B cell (primary cell): ENCODE data around the gene SMC4. TPM values are rescaled to one million over a fixed set of nuclear protein-coding genes. Genes with fewer than 3 reads are reported as not detected.

Source experiments
- ATAC-seq: fragments of 200-7000 bp; cut with Tn5 transposase; one replicate; pipeline ENCODE4 v1.10.0; 2021; ENCODE audit warnings: low read depth, mild to moderate bottlenecking, moderate number of reproducible peaks, moderate library complexity
- CTCF ChIA-PET: fragments of 350-600 bp; sonication (Branson Sonifier 250); formaldehyde crosslinking; loops from one replicate; lab custom pipeline; 2021; ENCODE audit warnings: antibody characterized with exemption, inconsistent platforms; lab: Charles Lee
- POLR2A ChIA-PET: fragments of 350-600 bp; sonication (Branson Sonifier 250); formaldehyde crosslinking; loops from one replicate; lab custom pipeline; 2021; ENCODE audit warnings: antibody characterized with exemption; lab: Charles Lee
- DNase-seq: peaks from one replicate; pipeline ENCODE4 v3.0.0; 2013
- H2AFZ ChIP-seq: 2 replicates; pipeline ENCODE4 v1.6.1; 2012; ENCODE audit warnings: mild to moderate bottlenecking, low read depth, low read length; ENCODE audit not compliant: insufficient read depth, poor library complexity, severe bottlenecking
- H3K27ac ChIP-seq, 2 donors: 1 replicate in 1 of 2; 2 replicates in 1 of 2; pipeline ENCODE4 v1.5.1; 2012 to 2013; ENCODE audit warnings: low read length in 2 of 2, mild to moderate bottlenecking in 2 of 2, moderate library complexity in 1 of 2
- H3K27me3 ChIP-seq, 4 experiments: fragments of 200-600 bp in 1 of 4; sonication (generic) in 1 of 4; replicated peaks in 1 of 4; 1 replicate in 2 of 4; 2 replicates in 2 of 4; pipeline versions ENCODE4 v1.6.1 to v1.7.0; 2013 to 2016; ENCODE audit warnings: low read length in 3 of 4, mild to moderate bottlenecking in 2 of 4, mixed read lengths in 1 of 4, moderate library complexity in 1 of 4; ENCODE audit not compliant: insufficient read depth in 4 of 4, control insufficient read depth in 3 of 4; ENCODE audit errors: control extremely low read depth in 1 of 4
- H3K36me3 ChIP-seq, 2 experiments: replicated peaks in 1 of 2; 1 replicate in 1 of 2; 2 replicates in 1 of 2; pipeline versions ENCODE4 v1.6.1 to v1.7.1; 2013; ENCODE audit warnings: low read length in 1 of 2; ENCODE audit not compliant: insufficient read depth in 2 of 2, control insufficient read depth in 1 of 2; ENCODE audit errors: control extremely low read depth in 1 of 2, extremely low read depth in 1 of 2
- H3K4me1 ChIP-seq, 2 donors: fragments of 200-600 bp in 1 of 2; sonication (generic) in 1 of 2; 1 replicate in 1 of 2; 2 replicates in 1 of 2; pipeline versions ENCODE4 v1.5.1 to v1.6.1; 2013 to 2017; ENCODE audit warnings: low read length in 2 of 2; ENCODE audit not compliant: control insufficient read depth in 2 of 2, insufficient read depth in 2 of 2
- H3K4me2 ChIP-seq: replicated peaks from 2 replicates; pipeline ENCODE3; 2012; ENCODE audit warnings: mild to moderate bottlenecking, low read depth, low read length; ENCODE audit not compliant: poor library complexity, severe bottlenecking
- H3K4me3 ChIP-seq, 5 experiments: fragments of 200-600 bp in 1 of 5; sonication (generic) in 1 of 5; 1 replicate in 3 of 5; 2 replicates in 2 of 5; pipeline versions ENCODE4 v1.5.1 to v1.7.0; 2011 to 2016; ENCODE audit warnings: low read length in 4 of 5, mild to moderate bottlenecking in 4 of 5, low read depth in 2 of 5, control low read depth in 1 of 5, moderate library complexity in 1 of 5; ENCODE audit not compliant: insufficient read depth in 1 of 5; ENCODE audit errors: control extremely low read depth in 1 of 5, extremely low read depth in 1 of 5
- H3K79me2 ChIP-seq: fragments of 200-600 bp; sonication (generic); one replicate; pipeline ENCODE4 v1.6.0; 2016; ENCODE audit warnings: low read length; ENCODE audit not compliant: control insufficient read depth, insufficient read depth
- H3K9ac ChIP-seq: fragments of 200-600 bp; sonication (generic); 2 replicates; pipeline ENCODE4 v1.6.1; 2017; ENCODE audit warnings: mild to moderate bottlenecking, low read length, moderate library complexity
- H3K9me3 ChIP-seq, 3 donors: one replicate each; pipeline versions ENCODE4 v1.6.1 to v1.7.1; 2013; ENCODE audit warnings: low read length in 2 of 3; ENCODE audit not compliant: control insufficient read depth in 2 of 3, insufficient read depth in 1 of 3; ENCODE audit errors: control extremely low read depth in 1 of 3
- H4K20me1 ChIP-seq: 2 replicates; pipeline ENCODE4 v1.6.0; 2012; ENCODE audit warnings: mild to moderate bottlenecking, low read length; ENCODE audit not compliant: insufficient read depth, control insufficient read depth, poor library complexity, severe bottlenecking
- H3K27ac Mint-ChIP-seq: one replicate; pipeline ENCODE4 v1.8.0; 2021; ENCODE audit warnings: mixed read lengths
- H3K27me3 Mint-ChIP-seq: one replicate; pipeline ENCODE4 v1.8.0; 2021; ENCODE audit warnings: mixed read lengths
- H3K4me1 Mint-ChIP-seq: one replicate; pipeline ENCODE4 v1.8.0; 2021; ENCODE audit warnings: mixed read lengths
- H3K4me3 Mint-ChIP-seq: one replicate; pipeline ENCODE4 v1.8.0; 2021; ENCODE audit warnings: mixed read lengths
- H3K9me3 Mint-ChIP-seq: one replicate; pipeline ENCODE4 v1.8.0; 2022; ENCODE audit warnings: mixed read lengths; ENCODE audit not compliant: insufficient read depth
- EZH2 ChIP-seq: IDR thresholded peaks from 2 replicates; pipeline ENCODE4 v1.6.1; 2012; ENCODE audit warnings: borderline replicate concordance, low read depth, mild to moderate bottlenecking, moderate library complexity, low read length; ENCODE audit not compliant: insufficient read depth, poor library complexity, severe bottlenecking
- WGBS: methylation state at CpG from one replicate; pipeline ENCODE4 v1.1.5; 2013; ENCODE audit warnings: missing lambda C conversion rate; ENCODE audit not compliant: insufficient coverage; 5-methylcytosine and 5-hydroxymethylcytosine counted together
- intact Hi-C: fragments of 100-400 bp; cut with micrococcal nuclease; formaldehyde crosslinking; loops from one replicate; pipeline ENCODE4 v1.10.0; 2022
- polyA plus RNA-seq: library from polyadenylated mRNA; depleted of rRNA; stranded (reverse); fragments of >200 nt; gene quantifications from 2 replicates; pipeline ENCODE4 v1.2.3, GENCODE V29; 2012
- total RNA-seq, 2 donors: library from RNA; stranded (reverse); fragments of 120-200 nt in 1 of 2; gene quantifications; 1 replicate in 1 of 2; 2 replicates in 1 of 2; pipeline versions ENCODE4 v1.2.3 to v1.2.4, GENCODE V29; 2013 to 2022
- TF ChIP-seq, protein P1 (sequence below): fragments of 200-600 bp; IDR thresholded peaks from one replicate; pipeline ENCODE4 v1.8.0; 2022; ENCODE audit warnings: antibody characterized with exemption, mild to moderate bottlenecking

Gene SMC4
- total and polyA plus RNA-seq, 2 donors (not counting 1 experiment from before 2014, with no cell fraction given) = 12.4 to 55.1 TPM

GRCh38 chr3:160427832-160428424 lies 28.5 kb downstream of the SMC4 start:
- Histone ChIP-seq H3K4me3 (no peak overlapping the region), H3K36me3 (peaks cover 4 to 51% of the 10 kb centered on the region in 2 experiments), H4K20me1 (no peaks in the 10 kb centered on the region), H3K4me2 (no peak overlapping the region), H3K4me1 (no peaks in the 10 kb centered on the region), H3K9me3 (no peaks in the 10 kb centered on the region), H3K79me2 (peaks cover 3% of the 10 kb centered on the region), H3K27ac (no peak overlapping the region), H3K9ac (no peak overlapping the region), H3K27me3 (no peaks in the 10 kb centered on the region), H2AFZ (no peak overlapping the region)
- Mint-ChIP-seq H3K9me3 (no peaks in the 10 kb centered on the region), H3K27me3 (no peaks in the 10 kb centered on the region), H3K4me1 (no peaks in the 10 kb centered on the region), H3K4me3 (no peak overlapping the region), H3K27ac (no peak overlapping the region)
- TF ChIP-seq EZH2 = no peak
- TF ChIP-seq, protein P1, sequence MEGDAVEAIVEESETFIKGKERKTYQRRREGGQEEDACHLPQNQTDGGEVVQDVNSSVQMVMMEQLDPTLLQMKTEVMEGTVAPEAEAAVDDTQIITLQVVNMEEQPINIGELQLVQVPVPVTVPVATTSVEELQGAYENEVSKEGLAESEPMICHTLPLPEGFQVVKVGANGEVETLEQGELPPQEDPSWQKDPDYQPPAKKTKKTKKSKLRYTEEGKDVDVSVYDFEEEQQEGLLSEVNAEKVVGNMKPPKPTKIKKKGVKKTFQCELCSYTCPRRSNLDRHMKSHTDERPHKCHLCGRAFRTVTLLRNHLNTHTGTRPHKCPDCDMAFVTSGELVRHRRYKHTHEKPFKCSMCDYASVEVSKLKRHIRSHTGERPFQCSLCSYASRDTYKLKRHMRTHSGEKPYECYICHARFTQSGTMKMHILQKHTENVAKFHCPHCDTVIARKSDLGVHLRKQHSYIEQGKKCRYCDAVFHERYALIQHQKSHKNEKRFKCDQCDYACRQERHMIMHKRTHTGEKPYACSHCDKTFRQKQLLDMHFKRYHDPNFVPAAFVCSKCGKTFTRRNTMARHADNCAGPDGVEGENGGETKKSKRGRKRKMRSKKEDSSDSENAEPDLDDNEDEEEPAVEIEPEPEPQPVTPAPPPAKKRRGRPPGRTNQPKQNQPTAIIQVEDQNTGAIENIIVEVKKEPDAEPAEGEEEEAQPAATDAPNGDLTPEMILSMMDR = no peak
- intact Hi-C loops = no loop called here
- DNase-seq (no peak), ATAC-seq (no peak)
- ChIA-PET POLR2A (no interaction called here), CTCF (interaction anchor here (1.4 kb wide), 1 partner anchor 12 kb away, joined by 4 read pairs; no protein-coding TSS in a partner anchor)
- WGBS = 100% methylated on average over 3 of the region's 11 CpGs

DNA sequence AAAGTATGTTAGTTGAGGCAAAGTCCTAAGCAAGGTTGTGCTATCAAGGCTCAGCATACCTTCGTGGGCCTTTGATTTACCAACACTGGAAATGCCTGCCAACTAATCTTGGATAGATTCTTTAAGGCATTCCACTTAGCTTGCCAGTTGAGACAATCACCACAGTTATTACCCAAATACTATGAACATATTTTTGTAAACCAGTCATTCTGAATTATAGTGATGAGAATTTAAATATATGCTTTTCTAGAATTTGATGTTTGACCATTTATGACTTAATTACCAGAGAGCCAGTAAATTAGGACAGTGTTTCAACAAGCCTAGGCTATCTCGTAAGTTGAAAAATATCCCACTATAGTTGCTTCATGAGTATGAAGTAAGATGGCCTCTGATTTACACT lies 34.6 kb downstream of the SMC4 start:
- Histone ChIP-seq H3K27me3 (no peaks in the 10 kb centered on the region), H3K4me2 (no peak overlapping the region), H3K9me3 (no peaks in the 10 kb centered on the region), H3K27ac (no peak overlapping the region), H4K20me1 (no peaks in the 10 kb centered on the region), H3K4me3 (no peak overlapping the region), H3K79me2 (peaks cover 10% of the 10 kb centered on the region), H3K4me1 (no peaks in the 10 kb centered on the region), H3K9ac (no peak overlapping the region), H3K36me3 (peaks cover 7 to 57% of the 10 kb centered on the region in 2 experiments), H2AFZ (no peak overlapping the region)
- ATAC-seq (no peak), DNase-seq (no peak)
- TF ChIP-seq, protein P1 = no peak
- no peak for TF ChIP-seq EZH2
- Mint-ChIP-seq H3K27me3 (no peaks in the 10 kb centered on the region), H3K9me3 (no peaks in the 10 kb centered on the region), H3K4me1 (peaks cover 13% of the 10 kb centered on the region), H3K27ac (no peak overlapping the region), H3K4me3 (no peak overlapping the region)
- ChIA-PET CTCF (no interaction called here), POLR2A (no interaction called here)
- no CpG with 5 or more reads among the region's 2 CpGs for WGBS
- intact Hi-C loops = no loop called here
